H1 (cell line): ENCODE data around the gene DYNLT2.

Experiments used
- ASH2L ChIP-seq: fragments of 200-600, 300-600 bp; sonication (generic); IDR thresholded peaks from one replicate; pipeline ENCODE4 v1.7.1; 2017; ENCODE audit warnings: low read length
- CTCF ChIP-seq, 3 experiments: IDR thresholded peaks; 1 replicate in 2 of 3; 2 replicates in 1 of 3; pipeline versions ENCODE4 v1.5.1 to v1.6.1; 2011; ENCODE audit warnings: low read length in 3 of 3, mild to moderate bottlenecking in 3 of 3, inconsistent platforms in 2 of 3, low read depth in 1 of 3, moderate library complexity in 1 of 3; ENCODE audit not compliant: insufficient read depth in 1 of 3; ENCODE audit errors: control extremely low read depth in 1 of 3
- FOSL1 ChIP-seq: IDR thresholded peaks from 2 replicates; pipeline ENCODE4 v1.6.1; 2011; ENCODE audit warnings: mild to moderate bottlenecking, low read depth, low read length, moderate library complexity; ENCODE audit not compliant: insufficient read depth
- JUND ChIP-seq: IDR thresholded peaks from 2 replicates; pipeline ENCODE4 v1.6.1; 2011; ENCODE audit warnings: mild to moderate bottlenecking, improper control_type of control experiment, low read length
- PHF8 ChIP-seq: fragments of 200-600 bp; sonication (generic); conservative IDR thresholded peaks from 2 replicates; pipeline ENCODE4 v1.7.1; 2012; ENCODE audit warnings: low read depth, mild to moderate bottlenecking, inconsistent platforms, low read length, moderate library complexity
- POLR2A ChIP-seq, 2 experiments: IDR thresholded peaks; 1 replicate in 1 of 2; 2 replicates in 1 of 2; pipeline ENCODE4 v1.6.1; 2011; ENCODE audit warnings: low read depth in 2 of 2, low read length in 2 of 2, mild to moderate bottlenecking in 2 of 2; ENCODE audit errors: control extremely low read depth in 1 of 2
- POLR2AphosphoS5 ChIP-seq: IDR thresholded peaks from 2 replicates; pipeline ENCODE4 v1.6.1; 2011; ENCODE audit warnings: low read depth, low read length
- RBBP5 ChIP-seq: IDR thresholded peaks from 2 replicates; pipeline ENCODE4 v1.7.1; 2012; ENCODE audit warnings: low read depth, mild to moderate bottlenecking, inconsistent platforms, low read length, moderate library complexity, borderline replicate concordance
- SAP30 ChIP-seq: fragments of 300-600 bp; sonication (generic); IDR thresholded peaks from 2 replicates; pipeline ENCODE4 v1.7.1; 2012; ENCODE audit warnings: low read length, moderate library complexity, mild to moderate bottlenecking, inconsistent platforms; ENCODE audit not compliant: insufficient read depth, insufficient replicate concordance
- USF2 ChIP-seq: IDR thresholded peaks from 2 replicates; pipeline ENCODE4 v1.6.1; 2011; ENCODE audit warnings: low read length, improper control_type of control experiment

- TF ChIP-seq FOSL1 (no peak), CTCF (IDR thresholded peaks at IDR 0.05; ENCODE audit: control extremely low read depth in 1 of 3, insufficient read depth in 1 of 3, low read depth in 1 of 3, low read length in 3 of 3) (no peak), ASH2L (no peak), JUND (no peak), POLR2A (IDR thresholded peaks at IDR 0.05; ENCODE audit: control extremely low read depth in 1 of 2, low read depth in 2 of 2, low read length in 2 of 2) (no peak), PHF8 (no peak), POLR2AphosphoS5 (no peak), USF2 (no peak), RBBP5 (no peak), SAP30 (no peak)
Measured at GRCh38 chr6:169719117-169719516, 32.3 kb downstream of the DYNLT2 start.
